Pulmonary artery endothelial cell (primary cell): ENCODE measurements around the gene RXFP4. TPM values are rescaled to one million over a fixed set of nuclear protein-coding genes. Genes with fewer than 3 reads are reported as not detected.
"Not testable (repeated sequence)": the region's sequence is repeated elsewhere in the genome, so short reads cannot be mapped to it uniquely, and the experiment has no call there.

ENCODE experiments used
- DNase-seq: peaks from one replicate; pipeline ENCODE4 v3.0.0-alpha.2; 2011; ENCODE audit warnings: low read depth, low spot score
- total RNA-seq: library from RNA; depleted of rRNA; stranded (reverse); fragments of >200 nt; gene quantifications from 2 replicates; pipeline ENCODE4 v1.2.3, GENCODE V29; 2014

Gene RXFP4
- total RNA-seq, 1 donor from 2014 or later, result not detected

DNA sequence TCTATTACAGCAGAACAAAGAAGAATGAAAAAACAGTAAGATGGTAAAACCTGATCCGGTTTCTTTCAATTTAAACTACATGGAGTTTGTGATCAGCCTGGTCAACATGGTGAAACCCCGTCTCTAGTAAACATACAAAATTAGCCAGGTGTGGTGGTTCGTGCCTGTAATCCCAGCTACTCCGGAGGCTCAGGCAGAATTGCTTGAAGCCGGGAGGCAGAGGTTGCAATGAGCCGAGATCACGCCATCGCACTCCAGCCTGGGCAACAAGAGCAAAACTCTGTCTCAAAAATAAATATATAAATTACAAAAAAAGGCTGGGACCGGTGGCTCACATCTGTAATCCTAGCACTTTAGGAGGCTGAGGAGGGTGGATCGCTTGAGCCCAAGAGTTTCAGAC lies 10.7 kb upstream of the RXFP4 start:
- DNase-seq, result not testable (repeated sequence)

DNA sequence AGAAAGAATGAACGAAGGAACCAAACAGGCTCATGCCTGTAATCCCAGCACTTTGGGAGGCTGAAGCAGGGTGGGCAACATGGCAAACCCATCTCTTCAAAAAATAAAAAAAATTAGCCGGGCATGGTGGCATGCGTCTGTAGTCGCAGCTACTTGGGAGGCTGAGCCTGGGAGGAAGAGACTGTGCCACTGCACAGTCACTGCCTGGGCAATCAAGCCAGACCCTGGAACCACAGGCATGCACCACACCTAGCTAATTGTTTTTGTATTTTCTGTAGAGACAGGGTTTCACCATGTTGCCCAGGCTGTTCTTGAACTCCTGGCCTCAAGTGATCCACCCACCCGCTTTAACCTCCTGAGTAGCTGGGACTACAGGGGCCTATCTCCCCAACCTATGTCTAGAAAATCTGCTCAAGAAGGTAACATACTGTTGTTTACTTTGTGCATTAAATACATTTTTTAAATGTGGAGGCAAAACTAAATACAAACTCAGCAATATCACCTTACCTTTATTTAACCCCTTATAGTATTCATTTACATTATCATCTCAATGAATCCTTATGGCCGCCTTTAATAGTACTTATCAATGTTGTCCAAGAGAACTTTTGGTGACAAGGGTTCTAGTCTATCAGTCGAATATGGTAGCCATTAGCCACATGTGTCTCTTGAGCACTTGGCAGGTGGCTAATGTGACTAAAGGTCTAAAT lies 10.0 kb upstream of the RXFP4 start:
- DNase-seq, result no peak

DNA sequence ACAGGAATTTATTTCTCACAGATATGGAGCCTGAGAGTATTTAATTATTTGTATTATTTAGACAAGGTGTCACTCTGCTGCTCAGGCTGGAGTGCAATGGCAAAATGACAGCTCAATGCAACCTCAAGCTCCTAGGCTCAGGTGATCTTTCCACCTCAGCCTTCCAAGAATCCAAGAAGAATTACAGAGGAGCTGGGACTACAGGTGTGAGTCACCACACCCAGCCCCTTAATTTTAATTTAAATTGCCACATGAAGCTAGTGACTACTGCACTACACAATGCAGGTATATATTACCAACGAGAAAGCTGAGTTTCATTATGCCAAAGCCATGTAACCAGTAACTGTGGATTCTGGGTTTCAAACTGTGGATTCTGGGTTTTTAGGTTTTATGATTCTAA lies 9.4 kb upstream of the RXFP4 start:
- no peak for DNase-seq

DNA sequence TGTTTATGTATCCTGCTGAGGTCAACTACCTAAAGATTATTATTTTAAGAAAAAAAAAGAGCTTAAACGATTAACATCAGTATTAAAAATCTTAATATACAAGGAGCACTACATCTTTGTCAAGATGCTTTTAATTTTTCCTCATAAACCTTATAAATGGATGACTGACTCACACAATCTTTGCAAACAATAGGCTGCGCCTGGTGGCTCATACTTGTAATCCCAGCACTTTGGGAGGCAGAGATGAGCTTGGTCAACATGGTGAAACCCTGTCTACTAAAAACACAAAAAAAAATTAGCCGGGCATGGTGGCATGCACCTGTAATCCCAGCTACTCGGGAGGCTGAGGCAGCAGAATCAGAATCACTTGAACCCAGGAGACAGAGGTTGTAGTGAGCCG lies 9.0 kb upstream of the RXFP4 start:
- no peak for DNase-seq

DNA sequence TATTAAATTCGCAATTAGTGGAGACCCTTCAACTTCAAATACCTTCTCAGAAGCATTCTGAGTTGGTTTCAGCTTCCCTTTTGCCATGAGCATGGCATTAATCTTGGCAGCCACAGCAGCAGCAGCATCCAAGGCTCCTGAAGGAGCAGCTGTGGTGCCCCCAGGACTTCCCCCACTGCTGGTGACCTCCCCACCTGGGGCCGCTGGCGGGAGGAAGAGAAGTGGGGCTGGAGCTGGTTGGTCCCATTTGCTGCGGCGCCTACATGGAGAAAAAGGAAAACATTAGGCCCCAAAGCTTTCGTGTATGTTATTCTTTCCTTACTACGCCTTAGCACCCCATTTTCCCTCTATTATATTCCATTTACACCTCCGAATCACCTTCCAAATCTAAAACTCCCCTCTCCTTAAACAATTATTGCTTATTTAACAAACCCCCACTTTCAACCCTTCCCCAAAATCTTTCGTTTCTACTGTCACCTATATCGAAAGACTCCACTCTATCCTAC lies 7.8 kb upstream of the RXFP4 start:
- no peak for DNase-seq

- DNase-seq, result peak; percentile 95
Measured at GRCh38 chr1:155934097-155934935, 7.1 kb upstream of the RXFP4 start, which contains the start of gene KHDC4. KHDC4 (minus strand) TSS chr1:155934413; CDS start chr1:155934373, 40 bp downstream.

GRCh38 chr1:155934936-155935590 lies 6.4 kb upstream of the RXFP4 start:
- DNase-seq, result no peak

DNA sequence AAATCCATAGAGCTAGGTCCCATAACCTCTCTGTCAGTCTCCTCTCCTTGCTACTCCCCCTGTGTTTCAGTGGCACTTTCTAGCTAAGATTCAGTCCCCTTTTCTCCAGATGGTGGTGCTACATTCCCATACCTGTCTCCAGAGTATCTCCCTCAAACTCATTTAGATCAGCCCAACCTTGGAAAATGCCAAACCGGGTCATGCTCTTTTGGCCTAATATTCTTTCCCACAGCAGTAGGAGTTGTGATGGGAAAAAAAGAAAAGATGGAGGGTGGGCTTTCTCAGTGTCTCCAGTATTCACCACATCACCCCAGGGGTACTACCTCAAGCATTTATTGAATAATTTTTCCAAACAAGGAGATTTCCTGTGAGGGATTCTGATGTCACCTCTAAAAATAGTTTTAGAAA lies 3.2 kb upstream of the RXFP4 start:
- DNase-seq, result peak; percentile 36

DNA sequence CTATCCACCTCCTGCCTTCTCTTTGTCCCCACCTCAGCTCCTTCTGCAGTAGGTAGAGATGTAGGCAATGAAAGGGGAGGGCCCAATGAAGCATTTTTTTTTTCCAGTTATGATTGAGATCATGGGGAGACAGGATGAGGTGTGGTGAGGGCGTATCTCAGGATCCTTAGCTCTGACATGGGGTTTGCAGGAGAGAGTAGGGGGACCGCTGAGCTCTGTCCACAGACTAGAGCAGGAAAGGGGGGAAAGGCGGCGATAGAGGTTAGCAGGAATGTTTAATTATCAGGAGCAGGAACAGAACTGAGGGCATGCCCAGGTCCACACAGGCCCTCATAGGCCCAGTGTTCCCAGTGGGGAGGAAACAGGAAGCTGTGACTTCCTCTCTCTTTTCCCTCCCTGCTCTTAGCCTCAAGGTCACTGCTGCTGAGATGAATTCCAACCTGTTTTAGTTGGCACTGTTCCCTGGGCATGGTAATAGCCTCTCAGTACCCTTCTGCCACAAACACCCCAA lies 901 bp upstream of the RXFP4 start:
- peak; percentile 41 for DNase-seq

GRCh38 chr1:155941845-155942531 lies 550 bp downstream of the RXFP4 start:
- no peak for DNase-seq

DNA sequence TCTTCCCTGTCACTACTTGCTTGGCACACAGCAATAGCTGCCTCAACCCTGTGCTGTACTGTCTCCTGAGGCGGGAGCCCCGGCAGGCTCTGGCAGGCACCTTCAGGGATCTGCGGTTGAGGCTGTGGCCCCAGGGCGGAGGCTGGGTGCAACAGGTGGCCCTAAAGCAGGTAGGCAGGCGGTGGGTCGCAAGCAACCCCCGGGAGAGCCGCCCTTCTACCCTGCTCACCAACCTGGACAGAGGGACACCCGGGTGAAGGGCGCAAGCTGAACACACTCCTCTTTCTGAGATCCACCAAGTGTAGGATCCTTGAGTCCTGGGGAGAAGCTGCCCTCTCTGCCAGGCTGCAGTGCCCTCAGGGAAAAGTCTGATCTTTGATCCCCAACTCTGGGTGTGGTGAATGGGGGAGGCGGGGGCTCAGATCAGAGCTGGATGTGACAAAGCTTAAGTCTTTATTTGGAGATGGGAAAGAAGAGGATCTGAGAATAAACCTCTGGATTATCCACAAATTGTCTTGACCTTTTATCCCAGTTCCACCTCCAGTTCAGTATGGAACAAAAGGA lies 1.2 kb downstream of the RXFP4 start:
- no peak for DNase-seq

DNA sequence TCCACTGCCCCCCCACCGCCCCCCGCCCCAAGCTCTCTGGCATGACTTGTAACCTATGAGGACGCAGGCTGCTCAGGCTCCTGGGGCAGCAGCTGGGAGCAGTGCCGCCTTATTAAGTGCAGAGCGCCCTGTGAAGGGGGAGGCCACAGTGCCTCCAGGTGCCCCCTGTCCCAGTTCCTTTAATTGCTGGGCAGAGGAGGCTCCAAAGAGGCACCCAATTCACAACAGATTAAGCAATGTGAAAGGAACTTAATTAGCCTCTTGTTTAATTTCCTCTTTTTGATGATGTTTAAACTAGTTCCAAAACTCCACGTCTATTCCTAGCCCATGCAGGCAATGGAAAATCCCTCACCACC lies 3.0 kb downstream of the RXFP4 start:
- DNase-seq, result no peak

DNA sequence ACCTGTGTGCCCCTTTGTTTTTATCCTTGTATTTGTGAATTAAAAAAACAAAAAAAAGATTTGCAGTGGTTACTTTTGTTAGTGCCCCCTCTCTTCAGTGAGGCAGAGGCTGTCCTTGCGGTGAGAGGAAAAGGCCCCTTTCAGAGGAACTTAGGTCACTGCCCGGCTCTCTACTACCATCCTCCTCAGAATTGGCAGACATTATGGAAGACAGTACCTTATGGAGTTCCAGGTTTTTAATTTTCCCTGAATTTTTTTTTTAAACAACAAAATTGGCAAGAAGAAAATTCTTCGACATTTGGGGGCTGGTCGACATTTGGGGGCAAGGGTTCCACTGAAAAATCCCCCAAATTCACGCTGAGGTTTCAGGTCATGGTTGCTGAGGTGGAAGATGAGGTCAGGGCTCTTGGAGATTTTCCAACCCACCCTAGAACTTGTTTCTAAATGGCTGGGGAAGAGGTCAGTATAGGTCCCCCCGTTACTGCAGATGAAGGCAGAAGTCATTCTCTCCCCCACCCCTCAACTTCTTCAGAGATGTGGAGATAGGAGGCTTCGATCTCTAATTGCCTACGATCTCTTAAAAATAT lies 5.3 kb downstream of the RXFP4 start:
- DNase-seq, result no peak

- DNase-seq, result no peak
Measured at GRCh38 chr1:155947292-155947691, 5.9 kb downstream of the RXFP4 start.

- no peak for DNase-seq
Measured at GRCh38 chr1:155947741-155948140, 6.3 kb downstream of the RXFP4 start.

DNA sequence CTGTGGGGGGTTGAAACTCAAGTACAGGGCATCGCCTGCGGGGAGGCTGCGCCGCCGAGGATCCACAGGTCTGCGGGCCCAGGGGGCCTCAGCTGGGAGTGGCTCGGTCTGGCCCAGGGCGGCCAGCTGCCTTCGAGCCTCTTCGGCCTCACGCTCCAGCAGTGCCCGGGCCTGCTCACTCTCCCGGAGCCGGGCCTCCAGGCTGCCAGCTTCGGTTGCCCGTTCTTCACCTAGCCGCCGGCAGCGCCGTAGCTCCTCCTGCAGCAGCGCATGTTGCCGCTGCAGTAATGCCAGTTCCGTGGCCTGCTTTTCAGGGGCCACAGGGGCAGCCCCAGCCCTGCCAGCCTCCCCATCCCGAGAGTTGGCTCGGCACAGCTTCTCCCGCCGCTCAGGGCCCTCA lies 9.4 kb downstream of the RXFP4 start:
- no peak for DNase-seq

- no peak for DNase-seq
Measured at GRCh38 chr1:155951753-155952504, 10.5 kb downstream of the RXFP4 start.

DNA sequence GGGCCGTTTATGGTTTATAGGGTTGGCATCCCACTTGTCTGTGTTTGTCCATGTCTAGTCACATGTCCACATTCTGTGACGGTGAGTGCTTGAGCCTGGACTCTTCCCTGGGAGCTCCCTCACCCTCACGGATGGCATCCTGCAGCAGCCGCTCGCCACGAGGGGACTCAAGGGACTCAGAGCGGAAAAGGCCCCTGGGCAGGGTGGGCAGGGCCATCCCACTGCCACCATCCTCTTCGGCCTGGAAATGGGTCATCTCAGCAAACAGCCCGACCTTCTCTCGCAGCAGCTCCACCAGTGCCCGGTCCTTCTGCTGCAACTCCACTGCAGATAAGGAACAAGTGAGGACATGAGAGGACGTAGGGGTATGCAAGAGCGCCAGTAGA lies 11.1 kb downstream of the RXFP4 start:
- no peak for DNase-seq

DNA sequence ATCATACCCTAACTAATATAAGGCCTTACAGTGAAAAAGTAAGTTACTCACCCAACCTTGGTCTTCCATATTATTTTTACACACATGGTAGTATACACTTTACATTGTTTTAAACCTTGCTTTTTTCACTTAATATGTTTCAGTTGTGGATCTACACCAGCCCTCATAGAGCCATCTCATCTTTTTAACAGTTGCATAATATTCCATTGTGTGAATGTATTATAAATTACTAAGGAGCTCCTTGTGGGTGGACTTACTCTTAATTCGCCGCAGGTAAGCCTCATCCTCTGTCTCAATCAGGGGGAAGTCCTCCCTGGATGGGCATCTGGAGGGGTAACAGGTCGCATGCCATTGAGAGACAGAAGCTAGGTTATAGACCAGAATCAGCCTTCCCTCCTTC lies 13.2 kb downstream of the RXFP4 start:
- no peak for DNase-seq

- no peak for DNase-seq
Measured at GRCh38 chr1:155957411-155957915, 16.0 kb downstream of the RXFP4 start.
